GM12891 (cell line): ENCODE measurements around the gene CABCOCO1.

ENCODE experiments used
- POLR2A ChIP-seq: IDR thresholded peaks from 2 replicates; pipeline ENCODE4 v1.6.1; 2011; ENCODE audit warnings: low read depth, low read length, control low read depth
- POLR2AphosphoS5 ChIP-seq: IDR thresholded peaks from 2 replicates; pipeline ENCODE4 v1.6.1; 2011; ENCODE audit warnings: low read depth, low read length, control low read depth
- SPI1 ChIP-seq: IDR thresholded peaks from 2 replicates; pipeline ENCODE4 v1.6.1; 2011; ENCODE audit warnings: low read depth, low read length, control low read depth
- TAF1 ChIP-seq: IDR thresholded peaks from 2 replicates; pipeline ENCODE4 v1.6.1; 2011; ENCODE audit warnings: low read depth, low read length, control low read depth

DNA sequence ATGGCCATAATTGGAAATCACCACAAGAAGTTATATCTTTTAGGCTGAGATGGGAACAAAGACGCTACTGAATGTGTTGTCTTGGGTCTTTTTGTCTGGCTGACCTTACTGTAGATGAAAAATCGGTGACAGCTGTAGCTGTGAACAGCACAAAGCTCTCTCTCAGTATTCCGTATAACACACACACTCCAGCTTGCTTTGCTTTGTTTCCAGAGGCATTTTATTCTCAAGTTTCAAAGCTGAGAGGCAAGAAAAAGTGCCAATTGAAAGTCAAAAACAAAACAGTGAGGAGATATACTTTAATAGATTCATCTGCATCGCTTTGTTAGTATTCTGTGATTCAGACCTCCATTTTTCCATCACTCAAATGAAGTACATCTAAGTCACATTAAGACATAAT is 39.6 kb upstream of the CABCOCO1 start:
- no peak for TF ChIP-seq POLR2A
- no peak for TF ChIP-seq TAF1
- TF ChIP-seq POLR2AphosphoS5 = no peak
- no peak for TF ChIP-seq SPI1
